Stimulated activated naive B cell treated with anti-CD40 and anti-IgM and Interleukin-4, amounts not matched to agents 10 μg/mL and 1 μg/mL and 100 μg/mL, for 72 hours (primary cell): Measurements from ENCODE around the gene TICRR.

Experiments
- ATAC-seq, 2 donors: fragments of 150-1000 bp; cut with Tn5 transposase; replicated peaks; 2 replicates each; pipeline ENCODE4 v1.10.0; 2021; ENCODE audit warnings: moderate library complexity in 1 of 2
- DNase-seq: peaks from one replicate; pipeline ENCODE4 v3.0.0; 2021
- H3K27ac Mint-ChIP-seq: one replicate; pipeline ENCODE4 v1.8.0; 2022; ENCODE audit warnings: mild to moderate bottlenecking, mixed read lengths
- H3K27me3 Mint-ChIP-seq, 2 donors: one replicate each; pipeline ENCODE4 v1.8.0; 2022; ENCODE audit warnings: mixed read lengths in 2 of 2
- H3K36me3 Mint-ChIP-seq, 2 donors: one replicate each; pipeline ENCODE4 v1.8.0; 2022; ENCODE audit warnings: mixed read lengths in 2 of 2, mild to moderate bottlenecking in 1 of 2
- H3K4me1 Mint-ChIP-seq, 2 donors: one replicate each; pipeline ENCODE4 v1.8.0; 2022; ENCODE audit warnings: mixed read lengths in 2 of 2, mild to moderate bottlenecking in 1 of 2
- H3K4me3 Mint-ChIP-seq, 2 donors: one replicate each; pipeline ENCODE4 v1.8.0; 2022; ENCODE audit warnings: mild to moderate bottlenecking in 2 of 2, mixed read lengths in 2 of 2, moderate library complexity in 1 of 2
- H3K9me3 Mint-ChIP-seq, 2 donors: one replicate each; pipeline ENCODE4 v1.8.0; 2022; ENCODE audit warnings: mixed read lengths in 2 of 2, mild to moderate bottlenecking in 1 of 2

Gene TICRR

GRCh38 chr15:89672221-89673164 is 97.2 kb downstream of the TICRR start:
- Mint-ChIP-seq H3K9me3 (no peaks in the 10 kb centered on the region), H3K36me3 (no peaks in the 10 kb centered on the region), H3K4me3 (no peak overlapping the region), H3K27ac (no peak overlapping the region), H3K4me1 (no peaks in the 10 kb centered on the region), H3K27me3 (peaks cover 11 to 20% of the 10 kb centered on the region in 2 donors)
- ATAC-seq (no peak), DNase-seq (no peak)

- DNase-seq (no peak), ATAC-seq (peak; percentile 46 to 51)
- H3K36me3 Mint-ChIP-seq = no peaks in the 10 kb centered on the region
- H3K9me3 Mint-ChIP-seq = no peaks in the 10 kb centered on the region
- H3K27me3 Mint-ChIP-seq = peaks cover 5 to 17% of the 10 kb centered on the region in 2 donors
- no peak overlapping the region for H3K27ac Mint-ChIP-seq
- no peaks in the 10 kb centered on the region for H3K4me1 Mint-ChIP-seq
- H3K4me3 Mint-ChIP-seq = no peak overlapping the region
Measured at GRCh38 chr15:89673165-89673512, 97.9 kb downstream of the TICRR start.

GRCh38 chr15:89674526-89674925 is 99.3 kb downstream of the TICRR start:
- H3K27ac Mint-ChIP-seq = no peak overlapping the region
- H3K4me1 Mint-ChIP-seq = no peaks in the 10 kb centered on the region
- no peaks in the 10 kb centered on the region for H3K9me3 Mint-ChIP-seq
- ATAC-seq (no peak), DNase-seq (no peak)
- H3K27me3 Mint-ChIP-seq = peaks cover 5 to 17% of the 10 kb centered on the region in 2 donors
- H3K36me3 Mint-ChIP-seq = no peaks in the 10 kb centered on the region
- no peak overlapping the region for H3K4me3 Mint-ChIP-seq

- peaks cover 5 to 17% of the 10 kb centered on the region in 2 donors for H3K27me3 Mint-ChIP-seq
- H3K4me1 Mint-ChIP-seq = no peaks in the 10 kb centered on the region
- H3K9me3 Mint-ChIP-seq = no peaks in the 10 kb centered on the region
- no peaks in the 10 kb centered on the region for H3K36me3 Mint-ChIP-seq
- H3K27ac Mint-ChIP-seq = no peak overlapping the region
- ATAC-seq (no peak), DNase-seq (no peak)
- H3K4me3 Mint-ChIP-seq = no peak overlapping the region
Measured at GRCh38 chr15:89675606-89676005, 100.3 kb downstream of the TICRR start.

GRCh38 chr15:89677381-89677780 is 102.1 kb downstream of the TICRR start:
- Mint-ChIP-seq H3K4me1 (no peaks in the 10 kb centered on the region), H3K4me3 (no peak overlapping the region), H3K36me3 (peaks cover 0 to 2% of the 10 kb centered on the region in 2 donors), H3K27ac (no peak overlapping the region), H3K9me3 (no peaks in the 10 kb centered on the region), H3K27me3 (peaks cover 5 to 17% of the 10 kb centered on the region in 2 donors)
- no peak for ATAC-seq
- DNase-seq = no peak
